Measurements from ENCODE around the gene FLNA. TPM values are rescaled to one million over a fixed set of nuclear protein-coding genes. Genes with fewer than 3 reads are reported as not detected.
A peak's percentile ranks its signal among the peaks of the same experiment; 100 is the strongest.

The FLNA gene
- total RNA-seq, 2 experiments from 2014 or later, result 1,012 to 1,022 TPM

- H3K4me3 Mint-ChIP-seq, result no peak overlapping the region
- H3K4me1 Mint-ChIP-seq (ENCODE audit: low read depth), result peaks cover 9% of the 10 kb centered on the region
- POLR2A ChIA-PET, result interaction anchor here (1.1 kb wide), 1 partner anchor 15 kb away, joined by 4 read pairs; no protein-coding TSS in a partner anchor
Measured at GRCh38 chrX:154365052-154365600, 9.3 kb downstream of the FLNA start.

GRCh38 chrX:154363706-154364439 lies 10.6 kb downstream of the FLNA start:
- no peak for DNase-seq
- Mint-ChIP-seq H3K4me1 (ENCODE audit: low read depth) (peaks cover 9% of the 10 kb centered on the region), H3K27ac (no peak overlapping the region), H3K36me3 (ENCODE audit: low read depth) (peaks cover 63% of the 10 kb centered on the region), H3K4me3 (no peak overlapping the region), H3K27me3 (no peaks in the 10 kb centered on the region), H3K9me3 (no peaks in the 10 kb centered on the region)
- Histone ChIP-seq H3K36me3 (ENCODE audit: insufficient read depth, low read length) (peaks cover 89% of the 10 kb centered on the region), H3K27ac (ENCODE audit: low read depth in 1 of 2, low read length in 2 of 2) (no peak overlapping the region), H3K9me3 (ENCODE audit: control insufficient read depth in 1 of 2, insufficient read depth in 1 of 2, low read length in 2 of 2) (no peaks in the 10 kb centered on the region), H3K27me3 (ENCODE audit: control insufficient read depth in 1 of 2, insufficient read depth in 2 of 2, low read length in 2 of 2) (no peaks in the 10 kb centered on the region), H3K4me3 (ENCODE audit: low read length) (no peak overlapping the region), H3K4me1 (ENCODE audit: insufficient read depth, low read length) (peaks cover 92% of the 10 kb centered on the region)
- intact Hi-C loops (cut with DNase I, micrococcal nuclease), result no loop called here
- no peak for ATAC-seq (ENCODE audit: poor library complexity)
- TF ChIP-seq CTCF (IDR thresholded peaks at IDR 0.05), result no peak
- CTCF ChIA-PET, result no interaction called here
- POLR2A ChIA-PET, result no interaction called here

More at GRCh38 chrX:154365052-154365600, 9.3 kb downstream of the FLNA start:
- no peaks in the 10 kb centered on the region for H3K9me3 ChIP-seq (ENCODE audit: control insufficient read depth in 1 of 2, insufficient read depth in 1 of 2, low read length in 2 of 2)
- Mint-ChIP-seq H3K9me3 (no peaks in the 10 kb centered on the region), H3K36me3 (ENCODE audit: low read depth) (peaks cover 71% of the 10 kb centered on the region), H3K27ac (peak overlapping the region; percentile 56), H3K27me3 (no peaks in the 10 kb centered on the region)
- H3K27me3 ChIP-seq (ENCODE audit: control insufficient read depth in 1 of 2, insufficient read depth in 2 of 2, low read length in 2 of 2), result no peaks in the 10 kb centered on the region
- intact Hi-C loops (cut with DNase I, micrococcal nuclease), result no loop called here
- TF ChIP-seq CTCF (IDR thresholded peaks at IDR 0.05), result no peak
- no peak overlapping the region for H3K4me3 ChIP-seq (ENCODE audit: low read length)
- ATAC-seq (ENCODE audit: poor library complexity) (no peak), DNase-seq (no peak)
- H3K4me1 ChIP-seq (ENCODE audit: insufficient read depth, low read length), result peaks cover 79% of the 10 kb centered on the region
- peaks cover 77% of the 10 kb centered on the region for H3K36me3 ChIP-seq (ENCODE audit: insufficient read depth, low read length)
- CTCF ChIA-PET, result no interaction called here
- H3K27ac ChIP-seq (ENCODE audit: low read depth in 1 of 2, low read length in 2 of 2), result peak overlapping the region in 1 of 2 donors; percentile 3

- CTCF ChIA-PET, result no interaction called here
- H3K9me3 ChIP-seq (ENCODE audit: control insufficient read depth in 1 of 2, insufficient read depth in 1 of 2, low read length in 2 of 2), result no peaks in the 10 kb centered on the region
- H3K4me3 ChIP-seq (ENCODE audit: low read length), result no peak overlapping the region
- H3K27me3 ChIP-seq (ENCODE audit: control insufficient read depth in 1 of 2, insufficient read depth in 2 of 2, low read length in 2 of 2), result no peaks in the 10 kb centered on the region
- no peak overlapping the region for H3K4me3 Mint-ChIP-seq
- H3K4me1 ChIP-seq (ENCODE audit: insufficient read depth, low read length), result peaks cover 94% of the 10 kb centered on the region
- H3K27me3 Mint-ChIP-seq, result no peaks in the 10 kb centered on the region
- no peak overlapping the region for H3K27ac Mint-ChIP-seq
- no peak for ATAC-seq (ENCODE audit: poor library complexity)
- no peaks in the 10 kb centered on the region for H3K9me3 Mint-ChIP-seq
- TF ChIP-seq CTCF (IDR thresholded peaks at IDR 0.05), result no peak
- H3K36me3 Mint-ChIP-seq (ENCODE audit: low read depth), result peaks cover 67% of the 10 kb centered on the region
- H3K36me3 ChIP-seq (ENCODE audit: insufficient read depth, low read length), result peaks cover 95% of the 10 kb centered on the region
- intact Hi-C loops (cut with DNase I, micrococcal nuclease), result no loop called here
- POLR2A ChIA-PET, result interaction anchor here (1.8 kb wide), 1 partner anchor 9 kb away, joined by 5 read pairs; no protein-coding TSS in a partner anchor
- peaks cover 4% of the 10 kb centered on the region for H3K4me1 Mint-ChIP-seq (ENCODE audit: low read depth)
- no peak overlapping the region for H3K27ac ChIP-seq (ENCODE audit: low read depth in 1 of 2, low read length in 2 of 2)
- no peak for DNase-seq
Measured at GRCh38 chrX:154362085-154362742, 12.2 kb downstream of the FLNA start.

All from CD4-positive, alpha-beta T cell (primary cell).